NCI-H1930 (cell line): ENCODE data around the gene RPS3.
"Not testable (repeated sequence)": the region's sequence is repeated elsewhere in the genome, so short reads cannot be mapped to it uniquely, and the experiment has no call there.

Experiments
- DNase-seq, 2 experiments: peaks; one replicate each; lab custom pipeline; 2025; lab: John Stamatoyannopoulos, UW

RPS3 gene

DNA sequence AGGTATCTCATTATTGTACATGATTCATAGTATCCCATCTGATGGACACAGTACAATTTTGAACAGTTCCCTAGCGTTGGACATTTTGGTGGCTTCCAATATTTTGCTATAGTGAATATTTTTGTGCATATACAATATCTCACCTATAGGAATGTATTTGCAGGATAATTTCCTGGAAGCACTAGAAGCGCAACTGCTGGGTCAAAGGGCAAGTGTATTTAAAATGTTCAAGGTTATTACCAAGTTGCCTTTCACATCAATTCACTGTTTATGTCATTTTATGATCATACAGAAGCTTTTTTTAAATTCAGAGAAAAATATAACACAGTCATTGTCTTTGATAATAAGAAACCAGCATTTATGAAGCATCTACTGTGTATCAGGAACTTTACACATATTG is 19.1 kb upstream of the RPS3 start:
- DNase-seq: no peak

DNA sequence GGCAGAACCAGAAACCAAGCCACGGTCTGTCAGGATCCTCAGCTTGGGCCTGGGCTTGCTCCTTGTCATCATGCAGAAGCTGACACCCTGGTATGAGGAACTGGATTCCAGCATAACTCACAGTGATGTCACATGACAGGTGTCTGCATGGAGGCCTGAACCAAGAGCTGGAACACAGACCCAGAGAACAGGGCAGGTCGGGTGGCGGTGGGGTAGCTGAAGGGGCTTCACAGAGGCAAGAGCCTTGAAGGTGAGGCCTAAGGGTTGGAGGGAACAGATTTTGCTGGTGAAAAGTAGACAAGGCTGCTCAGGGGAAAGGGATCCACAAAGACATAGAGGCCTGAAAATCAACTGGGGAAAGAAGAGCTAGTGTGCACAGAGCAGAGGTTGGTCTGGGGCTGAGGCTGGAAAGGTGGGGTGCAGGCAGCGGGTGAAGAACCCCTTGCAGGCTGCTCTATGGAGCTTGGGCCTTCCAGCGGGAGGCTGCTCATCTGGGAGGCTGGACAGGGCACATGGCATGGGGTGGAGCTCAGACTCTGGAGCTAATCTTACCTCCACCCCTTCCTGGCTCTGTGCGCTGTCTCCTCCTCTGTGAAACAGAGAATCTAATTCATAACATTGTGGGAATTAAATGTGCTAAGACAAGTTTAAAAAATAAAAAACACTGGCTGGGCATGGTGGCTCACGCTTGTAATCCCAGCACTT is 18.4 kb upstream of the RPS3 start:
- no peak for DNase-seq

DNA sequence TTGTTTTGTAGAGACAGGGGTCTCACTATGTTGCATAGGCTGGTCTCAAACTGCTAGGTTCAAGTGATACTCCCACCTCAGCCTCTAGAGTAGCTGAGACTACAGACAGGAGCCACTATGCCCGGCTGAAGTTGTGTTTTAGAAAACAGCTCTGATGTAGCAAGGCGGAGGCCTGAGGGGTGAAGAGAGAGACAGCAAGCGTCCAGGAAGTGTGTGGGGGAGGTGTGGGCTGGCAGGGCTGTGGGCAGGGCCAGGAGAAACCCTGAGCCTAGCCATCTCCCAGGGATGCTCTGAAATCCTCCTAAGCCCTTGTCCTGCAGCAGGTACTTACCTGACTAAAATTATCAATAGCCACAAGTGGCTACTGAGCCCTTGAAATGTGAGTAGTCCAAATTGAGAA is 16.1 kb upstream of the RPS3 start:
- no peak for DNase-seq

DNA sequence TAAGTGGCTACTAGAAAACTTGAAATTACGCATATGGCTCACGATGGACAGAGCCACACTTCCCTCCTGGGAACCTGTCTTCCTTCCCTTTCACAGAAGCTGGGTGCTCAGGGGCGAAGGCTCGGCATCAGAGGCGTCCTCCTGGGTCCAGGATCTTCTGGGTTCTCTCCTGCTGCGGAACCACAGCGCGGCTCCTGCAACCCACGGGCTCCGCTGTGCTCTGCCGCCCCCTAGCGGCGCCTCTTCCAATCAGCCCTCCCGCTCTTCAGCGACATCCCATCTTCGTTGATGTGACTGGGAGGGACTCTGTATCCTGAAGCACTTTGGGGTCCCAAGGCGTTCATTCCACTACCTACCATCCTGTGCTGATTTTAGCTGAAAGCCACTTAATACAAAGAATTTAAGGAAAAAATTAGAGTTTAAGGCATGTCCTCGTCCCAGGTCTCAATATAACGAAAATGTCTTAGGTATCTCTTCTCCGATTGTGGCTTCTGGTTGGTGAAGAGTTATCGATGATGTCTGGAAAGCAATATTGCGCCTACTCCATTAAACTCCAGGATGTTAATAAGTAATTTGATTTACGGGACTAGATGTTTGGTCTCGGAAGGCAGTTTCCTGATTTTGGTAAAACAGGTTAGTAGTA is 14.8 kb upstream of the RPS3 start:
- DNase-seq: peak in 1 of 2 experiments; percentile 75

DNA sequence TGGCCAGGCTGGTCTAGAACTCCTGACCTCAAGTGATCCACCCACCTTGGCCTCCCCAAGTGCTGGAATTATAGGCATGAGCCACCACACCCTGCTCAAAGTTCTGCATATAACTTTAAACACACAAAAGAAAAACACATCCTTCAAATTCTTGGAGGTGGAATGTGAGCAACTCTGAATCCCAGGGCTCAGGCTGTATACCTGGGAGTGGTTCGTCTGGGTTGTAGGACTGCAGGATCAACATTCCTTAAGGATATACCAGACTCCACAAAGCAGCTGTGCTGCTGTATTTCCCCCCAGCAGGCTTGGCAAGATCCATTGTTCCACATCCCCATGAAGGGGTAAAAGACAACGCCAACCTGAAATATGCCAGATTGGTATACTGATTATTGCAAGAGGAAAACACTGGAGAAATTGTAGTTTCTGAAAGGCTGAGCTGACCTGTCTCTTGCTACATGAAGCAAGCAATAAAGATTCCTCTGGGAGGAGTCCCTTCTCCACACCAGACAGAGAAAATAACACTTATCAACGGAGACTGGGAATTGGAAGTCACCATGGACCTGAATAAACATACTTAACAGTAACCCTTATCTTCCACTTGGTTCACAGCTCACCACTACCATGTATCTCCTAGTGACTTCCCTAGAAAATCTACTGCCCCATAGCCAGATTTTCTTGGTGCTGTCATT is 12.2 kb upstream of the RPS3 start:
- no peak for DNase-seq

DNA sequence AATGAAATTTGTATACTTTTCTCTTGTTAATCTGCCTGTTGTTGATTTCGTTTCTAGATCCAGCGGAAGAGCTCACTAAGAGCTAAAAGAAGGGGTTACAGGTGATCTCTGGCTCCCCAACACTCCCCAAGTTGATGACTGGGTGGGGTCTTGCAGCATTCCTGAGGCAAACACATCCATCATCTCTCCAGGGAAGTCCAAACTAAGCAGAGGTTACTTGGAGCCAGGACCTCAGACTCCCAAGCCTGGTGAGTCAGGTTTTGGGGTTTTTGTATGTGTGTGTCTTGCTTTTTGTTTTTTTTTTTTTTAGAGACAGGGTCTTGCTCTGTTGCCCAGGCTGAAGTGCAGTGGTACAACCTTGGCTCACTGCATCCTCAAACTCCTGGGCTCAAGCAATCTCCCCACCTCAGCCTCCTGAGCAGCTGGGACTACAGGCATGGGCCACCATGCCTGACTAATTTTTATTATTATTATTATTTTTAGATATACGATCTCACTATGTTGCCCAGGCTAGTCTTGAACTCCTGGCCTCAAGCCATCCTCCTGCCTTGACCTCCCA is 11.5 kb upstream of the RPS3 start:
- no peak for DNase-seq

DNA sequence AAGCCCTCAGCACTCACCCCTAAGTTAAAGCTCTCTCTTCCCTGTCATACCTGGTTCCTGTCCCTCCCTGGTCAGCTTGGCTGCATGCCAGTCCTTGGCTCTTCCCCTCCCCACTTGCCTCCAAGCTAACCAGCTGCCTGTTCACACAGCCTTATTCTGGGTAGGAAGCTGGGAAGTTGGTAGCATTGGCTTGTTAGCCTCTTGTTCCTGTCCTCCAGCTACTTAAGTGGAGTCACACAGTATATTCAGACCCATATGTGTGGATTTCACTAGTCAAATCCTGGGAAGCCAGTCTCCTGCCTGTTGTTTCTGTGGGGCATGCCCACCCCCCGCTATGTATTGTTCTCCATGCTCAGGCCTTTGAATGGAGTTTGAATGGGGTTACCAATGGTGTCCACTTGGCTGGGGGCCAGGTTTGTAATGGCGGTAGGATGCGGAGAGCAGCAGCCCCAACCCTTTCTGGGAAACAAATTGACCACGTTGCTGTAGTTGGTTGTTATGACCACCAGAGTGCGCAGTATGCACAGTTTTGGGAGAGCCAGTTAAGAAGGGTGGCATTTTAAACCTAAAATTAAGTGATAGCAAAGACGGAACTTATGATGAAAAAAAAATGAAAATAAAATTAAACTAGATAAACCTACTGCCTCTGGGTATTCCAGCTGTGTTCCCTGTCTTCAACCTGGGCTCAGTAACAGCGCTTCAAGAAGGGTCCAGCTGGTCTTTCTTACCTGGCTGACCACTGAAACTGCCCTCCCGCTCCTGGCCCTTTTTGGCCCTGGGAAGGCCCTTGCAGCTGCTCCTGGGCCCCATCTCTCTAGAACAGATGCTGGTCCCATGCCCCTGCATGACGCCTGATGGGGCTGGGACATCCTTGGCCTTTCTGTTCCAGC is 10.7 kb upstream of the RPS3 start:
- DNase-seq: peak; percentile 48 to 63

DNA sequence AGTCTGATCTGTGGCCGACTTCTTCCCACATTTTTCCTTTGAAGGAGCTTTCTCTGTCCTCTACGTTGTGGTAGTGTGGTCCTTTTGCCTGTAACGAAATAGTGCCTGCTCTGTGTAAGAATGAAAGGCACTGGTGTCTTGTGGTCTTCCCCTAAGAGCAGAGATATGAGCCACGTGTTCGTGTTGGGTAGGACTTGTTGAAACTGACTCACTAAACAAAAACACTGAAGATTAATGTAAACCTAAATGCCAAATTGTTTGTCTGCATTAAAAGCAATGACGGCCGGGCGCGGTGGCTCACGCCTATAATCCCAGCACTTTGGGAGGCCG is 10.1 kb upstream of the RPS3 start:
- no peak for DNase-seq

DNA sequence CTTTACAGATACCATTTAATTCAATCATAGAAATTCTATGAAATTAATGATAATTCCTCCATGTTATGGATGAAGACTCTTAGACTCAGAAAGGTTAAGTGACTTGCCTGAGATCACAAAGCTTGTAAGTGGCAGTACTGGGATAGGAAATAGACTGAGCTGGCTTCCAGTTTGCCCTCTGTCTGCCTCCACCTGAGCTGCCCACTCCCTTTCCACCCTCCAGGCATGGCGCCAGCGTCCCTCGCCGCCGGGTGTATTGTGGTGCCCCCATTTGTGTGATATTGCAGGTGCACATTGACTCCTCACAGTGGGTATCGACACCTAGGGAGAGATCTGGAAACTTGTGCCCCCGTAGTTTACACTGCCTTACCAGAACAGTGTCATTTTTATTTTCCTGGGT is 9.4 kb upstream of the RPS3 start:
- DNase-seq: no peak

DNA sequence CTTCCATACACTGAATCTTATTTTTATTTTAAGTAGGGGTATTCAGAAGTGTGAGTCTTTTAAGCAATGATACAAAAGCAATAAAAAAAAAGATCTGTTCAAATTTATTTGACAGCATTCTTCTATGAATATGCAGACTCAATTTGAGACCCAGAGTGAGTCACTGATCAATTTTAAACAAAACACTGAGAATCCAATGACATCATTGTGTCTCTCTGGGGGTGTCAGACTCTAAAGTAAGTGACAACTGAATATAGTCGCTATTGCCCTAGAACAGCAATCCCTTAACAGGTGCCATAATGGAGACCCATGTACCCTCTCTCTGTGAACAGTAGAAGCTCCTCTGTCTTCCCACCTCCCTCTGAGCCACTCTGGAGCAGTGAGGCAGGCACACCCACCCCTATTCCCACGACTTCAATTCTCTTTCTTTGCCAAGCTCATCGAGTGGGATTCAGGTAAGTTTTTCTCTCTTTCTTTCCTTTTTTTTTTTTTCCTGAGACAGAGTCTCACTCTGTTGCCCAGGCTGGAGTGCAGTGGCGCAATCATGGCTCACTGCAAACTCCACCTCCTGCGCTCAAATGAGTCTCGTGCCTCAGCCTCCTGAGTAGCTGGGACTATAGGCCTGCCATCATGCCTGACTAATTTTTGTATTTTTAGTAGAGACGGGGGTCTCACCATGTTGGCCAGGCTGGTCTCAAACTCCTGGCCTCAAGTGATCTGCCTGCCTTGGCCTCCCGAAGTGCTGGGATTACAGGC is 5.1 kb upstream of the RPS3 start:
- no peak for DNase-seq

DNA sequence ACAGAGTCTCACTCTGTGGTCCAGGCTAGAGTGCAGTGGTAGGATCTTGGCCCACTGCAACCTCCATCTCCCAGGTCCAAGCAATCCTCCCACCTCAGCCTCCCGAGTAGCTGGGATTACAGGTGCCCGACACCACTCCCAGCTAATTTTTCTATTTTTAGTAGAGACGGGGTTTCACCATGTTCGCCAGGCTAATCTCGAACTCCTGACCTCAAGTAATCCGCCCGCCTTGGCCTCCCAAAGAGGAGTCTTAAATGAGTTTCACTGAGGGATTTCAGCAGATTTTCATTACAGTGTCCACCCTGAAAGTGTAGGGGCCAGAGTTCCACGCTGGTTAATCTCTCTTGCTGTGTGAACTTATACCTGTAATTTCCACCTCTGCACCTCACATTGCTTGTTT is 412 bp upstream of the RPS3 start:
- DNase-seq: no peak

DNA sequence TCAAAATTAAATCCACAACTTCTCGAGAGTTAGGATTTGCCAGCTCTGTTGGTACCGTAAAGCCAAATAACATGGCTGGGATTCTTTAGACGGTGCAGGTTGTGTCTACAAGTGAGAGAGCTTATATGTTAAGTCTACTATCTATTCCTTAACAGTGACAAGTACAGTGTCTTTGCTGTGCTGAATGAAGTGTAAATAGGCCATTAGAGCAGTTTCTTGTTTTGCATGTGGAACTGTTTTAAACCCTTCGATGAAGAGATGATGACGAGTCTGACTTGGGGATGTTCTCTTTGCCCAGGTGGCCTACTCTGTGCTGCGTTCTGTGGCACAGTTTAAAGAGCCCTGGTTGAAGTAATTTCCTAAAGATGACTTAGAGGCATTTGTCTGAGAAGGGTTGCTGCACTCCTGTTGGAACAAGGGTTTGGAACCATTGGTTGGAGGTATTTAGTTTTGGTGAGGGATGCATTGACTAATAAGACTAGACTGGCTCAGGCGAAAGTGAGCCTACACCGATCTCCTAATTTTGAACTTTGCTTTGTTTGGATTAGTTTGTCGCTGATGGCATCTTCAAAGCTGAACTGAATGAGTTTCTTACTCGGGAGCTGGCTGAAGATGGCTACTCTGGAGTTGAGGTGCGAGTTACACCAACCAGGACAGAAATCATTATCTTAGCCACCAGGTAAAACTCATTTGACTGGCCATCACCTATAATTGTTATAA is 988 bp downstream of the RPS3 start:
- DNase-seq: no peak

DNA sequence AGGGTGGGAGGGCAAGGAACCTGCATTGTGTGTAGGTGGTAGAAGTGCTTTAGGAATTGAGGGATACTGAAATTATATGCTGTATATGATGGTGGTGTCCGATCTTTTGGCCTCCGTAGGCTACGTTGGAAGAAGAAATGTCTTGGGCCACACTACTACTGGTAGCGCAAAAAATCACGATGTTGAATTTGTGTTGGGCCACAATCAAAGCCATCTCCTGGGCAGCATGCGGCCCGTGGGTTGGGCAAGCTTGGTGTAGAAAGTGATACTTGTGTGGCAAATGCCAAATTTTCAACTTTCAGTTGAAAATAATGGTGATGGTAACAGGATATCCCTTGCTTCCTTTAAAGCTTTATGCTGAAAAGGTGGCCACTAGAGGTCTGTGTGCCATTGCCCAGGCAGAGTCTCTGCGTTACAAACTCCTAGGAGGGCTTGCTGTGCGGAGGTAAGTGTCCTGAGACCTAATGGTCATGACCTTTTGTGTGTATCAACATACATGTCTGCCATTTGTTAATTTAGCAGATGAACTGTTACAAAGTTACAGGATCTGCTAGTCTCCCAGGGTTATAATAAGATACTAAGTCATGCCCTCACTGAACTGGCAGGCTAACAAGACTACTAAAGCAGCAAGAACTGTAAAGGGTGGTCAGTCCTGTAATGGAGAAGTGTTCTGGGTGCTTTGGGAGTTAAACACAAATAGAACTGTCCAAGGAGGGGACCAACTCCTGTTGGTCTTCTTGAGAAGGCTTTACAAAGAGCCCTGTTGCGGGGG is 2.9 kb downstream of the RPS3 start:
- DNase-seq: no peak

DNA sequence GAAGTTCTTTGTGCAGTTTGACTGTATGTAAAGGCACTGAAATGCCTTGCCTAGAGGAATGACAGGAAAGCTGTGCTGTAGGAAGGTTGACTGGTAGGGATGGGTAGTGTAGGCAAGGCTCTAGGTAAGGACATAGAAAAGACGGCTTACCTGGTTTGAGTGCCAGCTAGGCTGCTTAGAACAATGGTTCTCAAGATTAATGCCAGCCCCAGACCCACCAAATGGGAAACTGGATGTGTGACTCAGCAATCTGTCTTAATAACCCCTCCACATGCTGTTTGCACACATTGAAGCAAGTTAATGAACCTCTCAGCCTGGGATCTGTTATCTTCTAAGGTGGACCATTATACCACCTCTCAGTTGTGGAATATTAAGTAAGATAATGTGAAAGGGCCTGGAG is 3.7 kb downstream of the RPS3 start:
- DNase-seq: no peak

DNA sequence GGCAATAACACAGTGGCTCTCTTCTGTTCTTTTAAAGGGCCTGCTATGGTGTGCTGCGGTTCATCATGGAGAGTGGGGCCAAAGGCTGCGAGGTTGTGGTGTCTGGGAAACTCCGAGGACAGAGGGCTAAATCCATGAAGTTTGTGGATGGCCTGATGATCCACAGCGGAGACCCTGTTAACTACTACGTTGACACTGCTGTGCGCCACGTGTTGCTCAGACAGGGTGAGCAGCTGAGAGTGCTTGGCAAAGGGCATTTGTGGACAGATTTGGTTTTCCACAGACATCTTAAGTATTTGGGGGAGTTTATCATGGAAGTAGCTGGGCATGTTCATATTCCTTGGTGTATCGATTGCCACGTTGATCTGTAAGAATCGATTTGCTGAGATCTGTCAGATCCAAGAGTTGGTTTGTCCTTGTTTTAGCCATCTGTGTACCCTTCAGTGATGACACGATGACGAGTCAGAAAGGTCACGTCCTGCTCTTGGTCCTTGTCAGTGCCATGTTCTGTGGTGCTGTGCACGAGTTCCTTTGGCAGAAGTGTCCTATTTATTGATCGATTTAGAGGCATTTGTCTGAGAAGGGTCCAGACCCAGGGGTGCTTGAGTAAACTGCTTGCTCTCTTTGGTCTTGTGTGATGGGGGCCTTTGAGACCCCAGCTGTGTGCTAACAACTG is 4.8 kb downstream of the RPS3 start:
- DNase-seq: no peak

DNA sequence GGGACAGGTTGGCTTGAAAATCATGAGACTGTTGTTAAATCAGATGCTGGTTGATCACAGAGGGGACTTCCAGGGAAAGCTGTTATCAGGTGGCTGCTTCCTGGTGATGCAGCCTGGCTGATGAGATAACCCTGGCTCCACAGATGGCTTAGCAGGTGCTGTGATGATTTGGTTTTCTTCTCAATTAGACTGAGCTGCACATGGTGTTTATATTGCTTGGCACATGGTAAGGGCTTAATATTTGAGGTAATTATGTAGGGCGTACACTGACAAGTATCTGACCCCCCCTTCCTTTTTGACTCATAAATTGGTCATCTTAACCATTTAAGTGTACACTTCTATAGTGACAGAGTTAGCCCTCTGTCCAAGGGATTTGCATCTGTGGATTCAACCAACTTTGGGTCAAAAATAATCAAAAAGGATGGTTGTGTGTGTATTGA is 7.0 kb downstream of the RPS3 start:
- DNase-seq: no peak

DNA sequence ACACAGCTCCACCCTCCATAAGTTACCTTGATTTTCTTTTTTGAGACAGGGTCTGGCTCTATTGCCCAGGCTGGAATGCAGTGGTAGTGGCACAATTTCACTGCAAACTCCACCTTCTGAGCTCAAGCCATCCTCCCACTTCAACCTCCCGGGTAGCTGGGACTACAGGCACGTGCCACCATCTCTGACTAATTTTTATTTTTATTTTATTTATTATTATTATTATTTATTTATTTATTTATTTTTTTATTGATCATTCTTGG is 9.6 kb downstream of the RPS3 start:
- DNase-seq: no peak

DNA sequence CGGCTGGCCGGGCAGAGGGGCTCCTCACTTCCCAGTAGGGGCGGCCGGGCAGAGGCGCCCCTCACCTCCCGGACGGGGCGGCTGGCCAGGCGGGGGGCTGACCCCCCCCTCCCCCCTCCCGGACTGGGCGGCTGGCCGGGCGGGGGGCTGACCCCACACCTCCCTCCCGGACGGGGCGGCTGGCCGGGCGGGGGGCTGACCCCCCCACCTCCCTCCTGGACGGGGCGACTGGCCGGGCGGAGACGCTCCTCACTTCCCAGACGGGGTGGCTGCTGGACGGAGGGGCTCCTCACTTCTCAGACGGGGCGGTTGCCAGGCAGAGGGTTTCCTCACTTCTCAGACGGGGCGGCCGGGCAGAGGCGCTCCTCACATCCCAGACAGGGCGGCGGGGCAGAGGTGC is 10.7 kb downstream of the RPS3 start:
- DNase-seq: not testable (repeated sequence)

DNA sequence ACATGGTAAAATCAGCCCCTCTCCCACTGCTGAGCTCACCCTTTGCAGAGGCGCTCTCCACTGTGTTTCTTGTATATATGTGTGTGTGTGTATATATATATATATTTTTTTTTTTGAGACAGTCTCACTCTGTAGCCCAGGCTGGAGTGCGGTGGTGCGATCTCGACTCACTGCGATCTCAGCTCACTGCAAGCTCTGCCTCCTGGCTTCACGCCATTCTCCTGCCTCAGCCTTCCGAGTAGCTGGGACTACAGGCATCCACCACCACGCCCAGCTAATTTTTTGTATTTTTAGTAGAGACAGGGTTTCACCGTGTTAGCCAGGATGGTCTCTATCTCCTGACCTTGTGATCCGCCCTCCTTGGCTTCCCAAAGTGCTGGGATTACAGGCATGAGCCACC is 13.8 kb downstream of the RPS3 start:
- not testable (repeated sequence) for DNase-seq

DNA sequence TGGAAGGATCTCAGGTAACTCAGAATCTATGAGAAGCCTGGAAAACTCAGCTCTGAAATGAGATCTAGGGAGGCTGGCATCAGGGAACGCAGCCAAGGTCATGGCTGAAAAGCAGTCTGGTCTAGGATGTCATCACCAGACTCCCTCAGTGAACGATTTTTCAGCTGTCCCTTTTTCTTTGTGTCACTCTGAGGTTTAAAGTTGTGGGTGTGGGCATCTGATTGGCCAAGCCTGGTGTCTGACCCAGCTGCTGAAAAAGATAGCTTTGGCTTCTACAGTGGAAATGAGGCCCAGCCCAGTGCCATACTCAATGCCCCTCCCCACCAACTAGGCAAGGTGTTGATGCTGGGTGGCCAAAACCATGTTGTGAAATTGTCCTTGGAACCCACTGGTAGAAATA is 14.5 kb downstream of the RPS3 start:
- no peak for DNase-seq
